ENCODE data around the gene TRIM54.

Gene TRIM54

GRCh38 chr2:27307287-27307544, 25.0 kb downstream of the TRIM54 start:
- DNase-seq (ENCODE audit: insufficient read length, low spot score), result no peak
- no peak for TF ChIP-seq CTCF (IDR thresholded peaks at IDR 0.05; ENCODE audit: insufficient read depth, missing control alignments)
- FAIRE-seq, result no peak

- FAIRE-seq (no peak), DNase-seq (ENCODE audit: insufficient read length, low spot score) (no peak)
Observed at GRCh38 chr2:27307545-27308358, 25.5 kb downstream of the TRIM54 start.

GRCh38 chr2:27308359-27308881, 26.2 kb downstream of the TRIM54 start, which contains the start of gene UCN:
Gene UCN, minus strand, starts transcription at chr2:27308445. Its CDS starts 550 bp downstream, at chr2:27307895.
- FAIRE-seq, result no peak
- TF ChIP-seq CTCF (IDR thresholded peaks at IDR 0.05; ENCODE audit: insufficient read depth, missing control alignments), result no peak
- DNase-seq (ENCODE audit: insufficient read length, low spot score), result no peak

More at GRCh38 chr2:27307545-27308358, 25.5 kb downstream of the TRIM54 start:
- TF ChIP-seq CTCF (IDR thresholded peaks at IDR 0.05; ENCODE audit: insufficient read depth, missing control alignments), result no peak

GRCh38 chr2:27309651-27310050, 27.4 kb downstream of the TRIM54 start:
- TF ChIP-seq CTCF (IDR thresholded peaks at IDR 0.05; ENCODE audit: insufficient read depth, missing control alignments), result no peak
- DNase-seq (ENCODE audit: insufficient read length, low spot score) (no peak), FAIRE-seq (no peak)

GRCh38 chr2:27312152-27312551, 29.9 kb downstream of the TRIM54 start:
- DNase-seq (ENCODE audit: insufficient read length, low spot score) (no peak), FAIRE-seq (no peak)
- no peak for TF ChIP-seq CTCF (IDR thresholded peaks at IDR 0.05; ENCODE audit: insufficient read depth, missing control alignments)

- TF ChIP-seq CTCF (IDR thresholded peaks at IDR 0.05; ENCODE audit: insufficient read depth, missing control alignments), result no peak
- no peak for FAIRE-seq
- DNase-seq (ENCODE audit: insufficient read length, low spot score), result no peak
Observed at GRCh38 chr2:27313882-27314645, 31.8 kb downstream of the TRIM54 start.

Data from D721Med (cell line).